HuH-7.5 (cell line): ENCODE results near the gene PDZRN4.
"Not testable (repeated sequence)": the region's sequence is repeated elsewhere in the genome, so short reads cannot be mapped to it uniquely, and the experiment has no call there.

Experiments
- DNase-seq: peaks from one replicate; pipeline ENCODE4 v3.0.0; 2011; ENCODE audit warnings: low spot score

The PDZRN4 gene

DNA sequence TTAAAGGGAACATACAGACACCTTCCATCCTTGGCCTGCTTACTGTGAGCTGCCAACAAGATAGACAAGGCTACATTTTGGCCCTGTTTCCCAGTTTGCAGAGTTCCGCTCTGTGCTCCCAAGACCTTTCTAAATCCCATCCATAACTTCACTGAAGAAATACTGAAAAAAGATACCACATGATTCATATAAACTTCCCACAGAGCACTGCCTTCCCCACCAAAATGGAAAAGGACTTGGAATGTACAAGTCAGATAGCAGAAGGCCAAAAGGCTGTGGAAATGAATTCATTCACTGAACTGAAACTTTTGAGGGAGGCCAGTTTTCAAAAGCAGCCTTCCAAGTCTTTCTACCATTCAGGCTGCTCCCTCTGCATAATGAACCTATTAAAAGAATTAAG is 29.6 kb downstream of the PDZRN4 start:
- no peak for DNase-seq

DNA sequence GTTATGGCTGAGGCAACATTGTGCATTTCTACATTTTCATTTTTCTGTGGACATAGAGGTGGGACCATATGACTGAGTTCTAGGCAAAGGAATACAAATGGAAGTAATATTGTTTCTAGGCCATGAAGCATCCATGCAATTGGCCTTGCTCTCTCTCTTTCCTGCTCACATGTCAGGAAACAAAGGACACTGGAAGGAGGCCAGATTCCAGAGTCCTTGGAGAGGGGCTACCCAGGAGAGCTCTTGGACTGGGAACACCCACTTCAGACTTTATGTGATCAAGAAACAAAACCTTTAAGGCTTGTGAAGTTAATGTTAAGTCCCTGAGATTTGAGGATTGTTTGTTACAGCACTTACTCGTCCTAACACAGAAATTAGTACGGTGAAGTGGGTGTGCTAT is 32.8 kb downstream of the PDZRN4 start:
- DNase-seq, result no peak

DNA sequence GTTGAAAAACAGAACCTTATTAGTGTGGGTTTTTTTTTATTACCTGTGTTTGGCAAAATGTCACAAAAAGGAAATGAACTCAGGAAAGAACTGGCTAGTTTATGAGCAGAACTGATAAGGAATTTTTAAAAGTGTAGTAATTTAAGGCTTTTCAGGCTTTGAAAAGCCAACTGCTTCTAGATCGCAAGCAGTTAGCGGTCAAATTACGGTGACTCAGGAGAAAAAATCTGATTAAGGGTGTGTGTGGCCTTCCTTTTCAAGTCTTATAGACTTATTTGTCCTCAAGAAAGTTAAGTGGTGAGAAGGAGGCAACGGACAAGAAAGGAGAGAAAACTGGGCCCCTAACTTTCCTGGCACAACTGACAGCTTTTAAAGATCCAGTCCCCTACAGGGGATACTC is 33.4 kb downstream of the PDZRN4 start:
- DNase-seq, result no peak

DNA sequence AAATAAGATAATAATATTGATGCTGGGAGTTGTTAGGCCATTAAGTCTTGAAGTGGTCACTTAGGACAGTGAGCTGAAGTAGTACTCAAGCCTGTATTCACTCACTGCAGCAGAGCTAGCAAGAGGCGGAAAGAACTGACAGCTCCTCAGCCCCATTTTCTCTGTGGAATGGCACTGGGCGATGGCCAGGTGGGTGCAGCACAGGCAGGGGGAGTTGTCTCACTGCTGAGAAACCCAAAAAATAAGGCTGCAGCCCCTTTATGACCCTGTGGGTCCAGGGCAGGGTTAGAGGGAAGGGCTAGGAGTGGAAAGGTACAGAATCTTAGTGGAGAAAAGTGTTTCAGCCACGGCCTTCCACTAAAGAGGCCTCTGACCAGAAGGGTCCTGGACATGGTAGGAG is 35.5 kb downstream of the PDZRN4 start:
- no peak for DNase-seq

DNA sequence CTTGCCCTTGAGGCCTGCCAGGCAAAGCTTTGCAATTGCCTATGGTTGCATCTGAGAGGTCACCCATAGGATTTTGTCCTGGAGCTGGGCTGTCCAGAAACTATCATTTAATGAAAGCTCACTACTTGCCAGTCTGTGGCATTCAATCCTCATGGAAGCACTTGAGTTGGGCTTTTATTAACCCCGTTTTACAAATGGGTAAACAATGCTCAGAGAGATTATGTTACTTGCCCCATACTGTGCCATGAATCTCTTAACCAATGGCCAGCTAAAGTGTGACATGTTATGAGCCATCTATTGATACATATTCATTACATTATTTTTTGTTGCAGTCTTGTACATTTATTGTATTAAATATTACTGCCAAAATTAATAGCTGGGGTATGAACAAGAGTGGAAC is 35.9 kb downstream of the PDZRN4 start:
- DNase-seq, result no peak

DNA sequence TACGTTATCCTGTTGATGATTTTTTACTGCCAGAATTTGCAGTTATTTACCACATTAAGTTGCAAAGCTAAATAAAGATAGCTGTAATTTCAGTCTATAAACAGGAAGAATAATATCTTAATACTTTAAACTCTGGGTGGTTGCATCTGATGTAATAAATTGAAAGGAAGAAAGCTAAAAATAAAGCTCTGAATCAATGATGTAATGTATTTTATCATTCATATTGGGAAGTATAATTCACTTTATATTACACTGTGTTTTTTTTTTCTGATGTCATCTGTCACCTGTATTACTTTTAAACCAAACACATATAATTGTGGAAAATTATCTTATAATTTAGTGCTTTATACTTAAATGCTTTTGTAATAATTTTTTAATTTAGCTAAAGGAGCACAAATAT is 37.1 kb downstream of the PDZRN4 start:
- DNase-seq, result no peak

DNA sequence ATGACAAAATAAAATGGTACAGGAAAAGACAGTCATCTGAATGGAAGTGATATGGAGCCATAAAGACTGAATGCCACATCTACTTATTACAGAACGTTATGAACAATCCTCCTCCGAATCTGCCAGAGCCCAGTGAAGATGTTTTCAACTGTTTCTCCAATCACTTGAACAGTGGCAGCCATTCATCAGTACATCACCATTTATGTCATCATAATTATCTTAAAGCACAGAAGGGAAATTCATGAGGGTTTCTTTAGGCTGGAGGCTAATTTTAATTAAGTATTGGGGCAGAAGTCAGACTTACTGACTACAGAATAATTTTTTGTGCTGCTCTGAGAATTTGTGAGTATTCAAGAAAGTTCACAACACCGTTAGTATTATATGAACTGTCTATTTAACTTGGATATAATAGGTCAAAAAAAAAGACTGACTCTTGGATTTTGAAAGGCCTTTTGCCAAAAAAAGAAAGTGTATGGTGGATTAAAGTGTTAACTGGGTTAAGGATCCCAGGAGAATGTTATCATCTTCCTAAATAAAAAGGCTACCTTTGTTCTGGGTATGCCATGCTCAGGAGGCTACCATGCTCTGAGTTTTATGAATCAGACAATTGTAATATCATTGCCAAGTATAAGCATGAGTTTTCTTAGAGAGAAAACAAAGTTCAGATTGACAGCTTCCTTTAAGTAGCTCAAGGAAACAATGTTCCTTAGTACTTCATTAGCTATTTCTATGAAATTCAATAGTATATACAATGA is 40.1 kb downstream of the PDZRN4 start:
- DNase-seq, result no peak

DNA sequence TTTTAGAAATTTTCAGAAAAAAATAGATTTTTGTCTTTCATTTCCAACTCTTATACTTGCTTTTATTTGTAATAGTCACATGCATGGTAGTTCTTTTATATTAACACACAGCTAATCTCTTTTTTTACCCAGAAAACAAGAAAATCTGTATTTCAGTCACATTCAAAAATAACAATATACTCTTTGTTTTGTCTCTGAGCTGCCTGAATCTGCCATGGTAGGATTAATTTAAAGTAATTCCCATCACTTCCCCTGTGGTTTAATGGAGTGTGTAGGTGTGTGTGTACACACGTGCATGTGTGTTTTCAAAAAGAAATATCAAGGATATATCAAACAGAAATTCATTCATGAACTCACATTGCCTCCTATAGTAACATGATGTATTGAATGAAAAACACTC is 42.6 kb downstream of the PDZRN4 start:
- no peak for DNase-seq

DNA sequence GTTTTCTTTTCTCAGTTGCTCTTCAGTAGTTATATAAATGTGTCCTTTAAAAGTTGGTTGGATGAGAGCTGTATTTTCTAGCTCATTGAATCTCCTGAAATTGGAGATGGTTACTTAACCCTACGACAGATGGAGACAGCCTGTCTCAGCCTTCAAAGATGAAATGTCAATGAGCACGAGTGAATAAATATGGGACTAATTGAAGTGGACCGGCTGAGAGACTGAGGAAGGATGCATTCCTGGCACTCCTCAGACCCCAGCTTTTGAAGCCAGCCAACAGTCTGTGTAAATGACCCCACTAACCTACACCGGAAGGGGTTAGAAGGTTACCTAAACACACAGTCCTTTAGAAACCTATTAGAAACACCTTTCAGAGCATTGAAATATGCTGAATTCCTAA is 46.6 kb downstream of the PDZRN4 start:
- DNase-seq, result no peak

DNA sequence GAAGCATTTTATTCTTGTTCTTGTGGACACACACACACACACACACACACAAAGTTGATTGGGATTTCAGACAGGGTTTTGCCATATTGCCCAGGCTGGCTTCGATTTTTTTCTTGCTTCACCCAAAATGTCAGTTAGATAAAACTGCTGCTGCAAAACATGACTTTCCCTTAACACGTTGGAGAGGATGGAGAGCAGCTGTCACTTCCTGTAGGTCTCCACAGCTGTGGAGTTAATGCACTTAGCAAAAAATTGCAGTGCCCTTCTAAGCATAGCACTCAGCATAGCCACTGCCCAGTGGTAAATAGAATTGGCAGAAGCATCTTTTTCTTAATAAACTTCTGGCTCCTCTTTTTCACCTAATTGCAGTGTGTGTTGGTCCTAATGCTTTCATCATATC is 54.5 kb downstream of the PDZRN4 start:
- DNase-seq, result no peak

DNA sequence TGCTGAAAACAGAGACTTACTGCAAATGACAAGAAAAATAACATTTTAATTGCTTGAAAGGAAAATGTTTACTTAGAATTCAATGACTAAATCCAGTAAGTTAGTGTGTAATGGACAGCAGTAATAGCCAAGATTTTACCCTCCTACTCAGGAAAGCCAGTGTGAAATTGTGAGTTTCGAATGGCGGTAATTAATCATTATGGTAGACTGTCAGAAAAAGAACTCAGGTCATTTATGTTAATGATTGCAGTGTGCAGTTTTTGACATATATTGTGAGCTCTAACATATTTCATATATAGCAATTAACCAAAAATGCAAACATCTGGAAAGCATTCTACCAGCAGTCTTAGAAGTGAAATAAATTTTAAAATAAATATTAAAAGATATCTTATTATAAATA is 60.3 kb downstream of the PDZRN4 start:
- DNase-seq, result no peak

DNA sequence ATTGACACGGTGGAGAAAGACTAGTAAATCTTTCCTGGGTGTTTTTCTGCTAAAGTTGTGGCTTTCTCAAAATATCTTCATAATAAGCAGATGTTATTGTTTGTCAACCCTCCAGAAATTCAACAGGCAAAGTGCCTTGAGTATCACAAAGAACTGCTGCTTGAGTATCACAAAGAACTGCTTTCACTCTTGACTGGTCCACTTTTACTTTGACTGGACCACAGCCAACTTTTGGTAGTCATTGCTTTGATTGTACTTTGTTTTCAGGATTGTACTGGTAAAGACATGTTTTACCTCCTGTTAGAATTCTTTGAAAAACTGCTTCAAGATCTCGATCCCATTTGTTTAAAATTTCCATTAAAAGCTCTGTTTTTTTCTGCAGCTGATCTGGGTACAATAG is 62.6 kb downstream of the PDZRN4 start:
- DNase-seq, result no peak

DNA sequence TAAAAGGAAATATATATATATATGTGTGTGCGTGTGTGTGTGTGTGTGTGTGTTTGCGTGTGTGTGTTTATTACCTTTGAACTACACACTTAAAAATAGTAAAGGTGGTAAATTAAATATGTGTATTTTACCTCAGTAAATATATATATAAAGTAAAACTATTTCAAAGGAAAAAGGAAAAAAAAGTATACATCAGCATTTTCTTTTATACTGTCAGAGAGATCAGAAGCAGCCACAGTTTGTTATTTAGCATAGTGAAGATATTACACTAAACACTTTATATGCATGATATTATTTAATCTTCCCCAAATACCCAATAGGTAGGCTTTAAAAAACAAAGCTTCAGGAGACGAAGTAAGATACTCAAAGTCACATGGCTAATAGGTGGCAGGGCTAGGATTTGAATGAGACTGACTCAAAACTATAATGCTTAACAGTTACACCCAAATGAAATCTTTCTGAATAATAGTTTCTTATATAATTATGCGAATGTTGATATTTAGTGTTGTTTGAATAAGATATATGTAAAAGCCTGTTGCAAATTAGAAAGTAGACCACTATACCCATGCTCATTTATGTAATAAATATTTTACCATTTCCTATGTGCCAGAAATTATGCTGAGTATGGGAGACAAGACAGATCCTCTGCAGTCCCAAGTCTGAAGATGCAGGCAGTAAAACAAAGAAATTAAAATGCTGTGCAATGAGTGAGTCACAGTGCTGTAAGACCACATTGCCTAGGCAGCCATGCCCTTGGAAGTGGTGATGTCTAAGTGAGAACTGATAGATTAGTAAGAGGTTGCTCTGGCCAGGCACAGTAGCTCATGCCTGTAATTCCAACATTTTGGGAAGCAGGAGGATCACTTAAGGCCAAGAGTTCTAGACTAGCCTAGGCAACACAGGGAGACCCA is 66.1 kb downstream of the PDZRN4 start:
- no peak for DNase-seq

DNA sequence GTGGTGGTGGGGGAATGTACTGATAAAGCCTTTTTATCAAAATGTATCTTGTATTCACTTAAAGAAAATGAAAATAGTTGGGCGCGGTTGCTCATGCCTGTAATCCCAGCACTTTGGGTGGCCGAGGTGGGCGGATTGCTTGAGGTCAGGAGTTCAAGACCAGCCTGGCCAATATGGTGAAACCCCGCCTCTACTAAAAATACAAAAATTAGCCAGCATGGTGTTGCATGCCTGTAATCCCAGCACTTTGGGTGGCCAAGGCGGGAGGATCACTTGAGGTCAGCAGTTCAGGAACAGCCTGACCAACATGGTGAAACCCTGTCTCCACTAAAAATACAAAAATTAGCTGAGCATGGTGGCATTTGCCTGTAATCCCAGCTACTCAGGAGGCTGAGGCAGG is 75.1 kb downstream of the PDZRN4 start:
- DNase-seq, result not testable (repeated sequence)

DNA sequence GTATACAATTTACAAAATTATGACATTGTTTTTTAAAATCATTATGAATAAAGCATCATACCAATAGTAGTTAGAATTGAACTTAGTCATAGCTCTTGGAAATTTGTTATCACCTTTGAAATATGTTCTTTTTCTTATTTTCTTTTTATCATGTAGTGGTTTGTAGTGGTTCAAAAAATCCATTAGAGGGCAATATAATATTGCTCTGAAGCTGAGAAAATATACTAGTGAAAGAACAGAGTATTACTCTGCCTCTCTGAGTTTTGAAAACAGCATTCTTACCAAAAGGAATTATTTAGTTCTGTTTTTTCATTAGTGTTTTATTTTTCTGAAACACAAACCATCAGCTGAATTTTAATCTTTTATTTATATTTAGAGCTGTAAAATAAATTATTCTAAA is 76.2 kb downstream of the PDZRN4 start:
- DNase-seq, result no peak

DNA sequence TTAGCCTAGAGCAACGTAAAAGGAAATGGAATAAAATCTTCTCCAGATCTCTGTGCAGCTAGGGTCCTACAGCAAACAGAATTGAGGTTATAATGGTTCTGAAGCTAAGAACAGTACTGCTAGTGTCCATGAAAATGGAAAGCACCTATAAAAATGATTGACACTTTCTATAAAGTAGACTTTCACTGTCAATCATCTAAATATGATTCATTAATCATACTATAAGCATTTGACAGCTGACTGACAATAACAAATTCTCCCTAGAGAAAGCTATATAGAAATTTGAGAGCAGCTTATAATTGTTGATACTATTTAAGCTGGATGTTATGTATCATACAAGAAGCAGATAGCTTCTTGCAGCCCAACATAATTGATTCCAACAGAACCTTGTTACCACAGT is 80.9 kb downstream of the PDZRN4 start:
- DNase-seq, result no peak

DNA sequence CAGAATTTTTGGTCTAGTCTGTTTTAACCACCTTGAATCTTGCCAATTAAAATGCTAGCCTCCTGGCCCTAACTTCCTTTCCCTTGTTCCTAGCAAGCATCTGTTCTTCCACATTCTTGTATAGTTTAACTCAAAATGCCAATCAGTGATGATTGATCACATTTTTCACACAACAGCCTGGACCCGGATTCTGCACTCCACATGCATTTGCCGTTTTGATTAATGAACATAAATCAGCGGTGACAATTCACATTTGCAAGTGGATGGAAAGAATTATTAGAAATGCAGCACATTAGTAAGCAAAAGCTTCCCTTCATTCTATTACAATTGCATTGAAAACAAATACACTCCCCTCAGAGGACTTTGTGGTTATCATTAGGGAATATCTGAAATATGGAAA is 83.4 kb downstream of the PDZRN4 start:
- no peak for DNase-seq

DNA sequence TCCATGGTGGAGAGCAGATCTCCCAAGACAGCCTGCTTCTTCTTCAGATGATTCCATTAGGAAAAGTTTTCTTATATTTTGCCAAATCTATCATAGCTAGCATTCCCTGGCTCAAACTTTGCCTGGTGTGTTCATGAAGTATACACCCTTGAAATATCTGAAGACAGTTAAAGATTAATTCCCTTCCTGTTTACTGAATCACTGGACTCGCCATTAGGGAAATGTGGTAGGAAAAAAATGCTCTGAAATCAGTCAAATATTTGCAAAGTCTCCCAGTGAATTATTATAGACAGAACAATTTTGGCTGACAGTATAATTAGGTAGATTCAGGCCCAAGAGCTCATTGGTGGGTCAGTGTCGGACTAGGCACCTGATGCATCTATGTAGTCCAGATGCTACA is 86.5 kb downstream of the PDZRN4 start:
- DNase-seq, result no peak

DNA sequence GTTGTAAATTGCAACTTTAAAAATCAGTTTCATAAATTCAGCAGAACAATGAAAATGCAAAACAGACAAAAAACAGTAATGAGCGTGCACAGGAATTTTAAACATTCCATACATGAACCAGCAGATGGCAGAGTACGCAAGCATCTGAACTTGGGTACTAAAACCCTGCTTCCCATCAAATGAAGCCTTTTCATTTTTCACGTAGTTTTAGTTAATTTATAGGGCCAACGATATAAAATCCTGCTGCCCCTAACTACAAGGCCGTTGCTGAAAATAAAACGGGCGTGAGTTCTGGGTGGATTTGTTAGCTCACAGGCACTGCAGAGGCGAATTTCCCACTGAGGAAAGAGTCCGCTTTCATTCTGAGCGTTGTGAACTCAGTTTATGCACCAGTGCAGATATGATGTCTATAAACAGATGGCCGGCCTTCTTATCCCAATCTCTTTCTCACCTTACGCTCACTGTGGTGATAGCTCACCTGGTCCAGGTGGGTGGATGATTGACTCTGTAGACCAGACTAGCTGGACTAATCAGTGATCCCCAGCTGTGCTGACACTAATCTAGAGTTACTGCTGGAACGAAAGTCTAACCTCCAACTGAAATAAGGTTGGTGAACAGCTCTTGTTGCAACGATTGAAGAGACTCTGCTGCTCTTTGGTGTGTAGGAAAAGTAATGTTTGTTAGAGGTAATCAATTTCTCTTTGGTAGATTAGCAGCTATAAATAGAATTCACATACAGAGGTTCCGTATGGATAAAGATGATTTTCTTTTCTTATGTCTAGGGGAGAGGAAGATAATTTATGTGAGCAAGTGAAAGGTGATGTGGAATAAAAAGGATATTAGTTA is 89.2 kb downstream of the PDZRN4 start:
- no peak for DNase-seq

DNA sequence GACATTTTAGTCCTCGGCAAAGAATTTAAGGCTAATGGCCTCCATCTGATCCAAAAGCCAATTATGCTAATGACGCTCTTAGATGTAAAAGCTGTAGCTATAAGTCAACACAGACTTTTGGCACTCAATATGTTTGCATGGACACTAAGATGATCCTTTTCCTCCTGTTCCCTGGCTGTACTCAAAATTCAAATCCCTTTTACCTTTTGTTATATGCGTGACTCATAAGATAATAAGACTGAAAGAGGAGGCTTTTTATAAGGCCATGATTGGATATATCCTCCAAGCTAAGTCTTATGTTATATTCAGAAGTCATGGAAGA is 89.8 kb downstream of the PDZRN4 start:
- no peak for DNase-seq

DNA sequence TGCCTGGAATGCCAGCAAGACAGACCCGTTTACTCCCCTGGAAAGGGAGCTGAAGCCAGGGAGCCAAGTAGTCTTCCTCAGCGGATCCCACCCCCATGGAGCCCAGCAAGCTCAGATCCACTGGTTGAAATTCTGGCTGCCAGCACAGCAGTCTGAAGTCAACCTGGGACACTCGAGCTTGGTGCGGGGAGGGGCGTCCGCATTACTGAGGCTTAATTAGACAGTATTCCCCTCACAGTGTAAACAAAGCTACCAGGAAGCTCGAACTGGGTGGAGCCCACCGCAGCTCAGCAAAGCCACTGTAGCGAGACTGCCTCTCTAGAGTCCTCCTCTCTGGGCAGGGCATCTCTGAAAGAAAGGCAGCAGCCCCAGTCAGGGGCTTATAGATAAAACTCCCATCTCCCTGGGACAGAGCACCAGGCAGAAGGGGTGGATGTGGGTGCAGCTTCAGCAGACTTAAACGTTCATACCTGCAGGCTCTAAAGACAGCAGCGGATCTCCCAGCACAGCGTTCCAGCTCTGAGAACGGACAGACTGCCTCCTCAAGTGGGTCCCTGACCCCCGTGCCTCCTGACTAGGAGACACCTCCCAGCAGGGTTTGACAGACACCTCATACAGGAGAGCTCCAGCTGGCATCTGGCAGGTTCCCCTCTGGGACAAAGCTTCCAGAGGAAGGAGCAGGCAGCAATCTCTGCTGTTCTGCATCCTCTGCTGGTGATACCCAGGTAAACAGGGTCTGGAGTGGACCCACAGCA is 92.4 kb downstream of the PDZRN4 start:
- DNase-seq, result not testable (repeated sequence)

DNA sequence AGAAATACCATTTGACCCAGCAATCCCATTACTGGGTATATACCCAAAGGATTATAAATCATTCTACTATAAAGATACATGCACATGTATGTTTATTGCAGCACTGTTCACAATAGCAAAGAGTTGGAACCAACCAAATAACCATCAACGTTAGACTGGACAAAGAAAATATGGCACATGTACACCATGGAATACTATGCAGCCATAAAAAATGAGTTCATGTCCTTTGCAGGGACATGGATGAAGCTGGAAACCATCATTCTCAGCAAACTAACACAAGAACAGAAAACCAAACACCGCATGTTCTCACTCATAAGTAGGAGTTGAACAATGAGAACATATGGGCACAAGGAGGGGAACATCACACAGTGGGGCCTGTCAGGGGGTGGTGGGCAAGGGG is 97.3 kb downstream of the PDZRN4 start:
- DNase-seq, result not testable (repeated sequence)
